Measurements from ENCODE around the gene CLRN2. TPM values are rescaled to one million over a fixed set of nuclear protein-coding genes. Genes with fewer than 3 reads are reported as not detected.

CLRN2 gene
- not detected in 2 replicates for total RNA-seq (2022)
- Bru-seq, nascent RNA, result not detected
- not detected for BruChase-seq, experiment 1, labeled RNA remaining after a 2-hour chase
- not detected for BruChase-seq, experiment 2, labeled RNA remaining after a 6-hour chase
- long read RNA-seq, result 0 reads

GRCh38 chr4:17514865-17515264 is at the start of gene CLRN2:
Gene CLRN2, plus strand, starts transcription at chr4:17515165. Its CDS starts 102 bp downstream, at chr4:17515267.
- no peak for DNase-seq
- Mint-ChIP-seq H3K4me1 (ENCODE audit: low read depth, unreplicated experiment) (no peaks in the 10 kb centered on the region), H3K27me3 (ENCODE audit: insufficient read depth, unreplicated experiment) (no peaks in the 10 kb centered on the region), H3K9me3 (ENCODE audit: unreplicated experiment) (no peaks in the 10 kb centered on the region), H3K4me3 (ENCODE audit: unreplicated experiment) (no peak within 1 kb of the TSS), H3K27ac (ENCODE audit: unreplicated experiment) (no peak within 1 kb of the TSS), H3K36me3 (ENCODE audit: insufficient read depth, unreplicated experiment) (no peaks in the 10 kb centered on the region)
- CTCF ChIA-PET, result no interaction called here
- BruUV-seq (replicated peaks), result no TSS peak
- Histone ChIP-seq H3K4me1 (peaks cover 8% of the 10 kb centered on the region), H3K27me3 (replicated peaks; ENCODE audit: control insufficient read depth, insufficient read depth, low read length) (no peaks in the 10 kb centered on the region), H3K36me3 (ENCODE audit: control insufficient read depth, insufficient read depth, low read length) (no peaks in the 10 kb centered on the region), H3K9me3 (no peaks in the 10 kb centered on the region), H3K4me3 (ENCODE audit: low read depth, low read length) (no peak within 1 kb of the TSS)
- POLR2A ChIA-PET, result no interaction called here
- intact Hi-C loops (cut with micrococcal nuclease; ENCODE audit: unreplicated experiment), result no loop called here
- TF ChIP-seq CTCF (IDR thresholded peaks at IDR 0.05; ENCODE audit: insufficient read depth in 1 of 2, low read depth in 1 of 2, low read length in 1 of 2, severe bottlenecking in 1 of 2, unreplicated experiment in 1 of 2), result no peak

GRCh38 chr4:17468619-17469221 is 46.2 kb upstream of the CLRN2 start:
- BruUV-seq (replicated peaks), result no TSS peak
- Mint-ChIP-seq H3K4me1 (ENCODE audit: low read depth, unreplicated experiment) (no peaks in the 10 kb centered on the region), H3K27ac (ENCODE audit: unreplicated experiment) (no peak overlapping the region), H3K27me3 (ENCODE audit: insufficient read depth, unreplicated experiment) (peaks cover 2% of the 10 kb centered on the region), H3K4me3 (ENCODE audit: unreplicated experiment) (no peak overlapping the region), H3K9me3 (ENCODE audit: unreplicated experiment) (no peaks in the 10 kb centered on the region), H3K36me3 (ENCODE audit: insufficient read depth, unreplicated experiment) (no peaks in the 10 kb centered on the region)
- H3K36me3 ChIP-seq (ENCODE audit: control insufficient read depth, insufficient read depth, low read length), result no peaks in the 10 kb centered on the region
- POLR2A ChIA-PET, result no interaction called here
- CTCF ChIA-PET, result interaction anchor here (0.5 to 1.4 kb wide), 2 partner anchors 21 to 103 kb away, joined by 3 to 4 read pairs; no protein-coding TSS in a partner anchor
- H3K9me3 ChIP-seq, result no peaks in the 10 kb centered on the region
- peak in 1 of 2 experiments; percentile 50 for TF ChIP-seq CTCF (IDR thresholded peaks at IDR 0.05; ENCODE audit: insufficient read depth in 1 of 2, low read depth in 1 of 2, low read length in 1 of 2, severe bottlenecking in 1 of 2, unreplicated experiment in 1 of 2)
- DNase-seq, result peak in 1 of 2 experiments; percentile 14
- no peak overlapping the region for H3K4me3 ChIP-seq (ENCODE audit: low read depth, low read length)
- H3K4me1 ChIP-seq, result no peaks in the 10 kb centered on the region
- intact Hi-C loops (cut with micrococcal nuclease; ENCODE audit: unreplicated experiment), result no loop called here
- H3K27me3 ChIP-seq (replicated peaks; ENCODE audit: control insufficient read depth, insufficient read depth, low read length), result no peaks in the 10 kb centered on the region

GRCh38 chr4:17469931-17470674 is 44.9 kb upstream of the CLRN2 start:
- intact Hi-C loops (cut with micrococcal nuclease; ENCODE audit: unreplicated experiment), result no loop called here

More at GRCh38 chr4:17469931-17470674, 44.9 kb upstream of the CLRN2 start:
- ChIA-PET CTCF (interaction anchor here (0.6 to 1.4 kb wide), 2 partner anchors 22 to 706 kb away, joined by 3 to 4 read pairs; no protein-coding TSS in a partner anchor), POLR2A (no interaction called here)
- H3K36me3 ChIP-seq (ENCODE audit: control insufficient read depth, insufficient read depth, low read length), result no peaks in the 10 kb centered on the region
- Mint-ChIP-seq H3K27ac (ENCODE audit: unreplicated experiment) (no peak overlapping the region), H3K36me3 (ENCODE audit: insufficient read depth, unreplicated experiment) (no peaks in the 10 kb centered on the region), H3K27me3 (ENCODE audit: insufficient read depth, unreplicated experiment) (peaks cover 2% of the 10 kb centered on the region), H3K9me3 (ENCODE audit: unreplicated experiment) (no peaks in the 10 kb centered on the region), H3K4me1 (ENCODE audit: low read depth, unreplicated experiment) (no peaks in the 10 kb centered on the region), H3K4me3 (ENCODE audit: unreplicated experiment) (no peak overlapping the region)
- H3K27me3 ChIP-seq (replicated peaks; ENCODE audit: control insufficient read depth, insufficient read depth, low read length), result no peaks in the 10 kb centered on the region
- no peaks in the 10 kb centered on the region for H3K9me3 ChIP-seq
- H3K4me3 ChIP-seq (ENCODE audit: low read depth, low read length), result no peak overlapping the region
- no peak for TF ChIP-seq CTCF (IDR thresholded peaks at IDR 0.05; ENCODE audit: insufficient read depth in 1 of 2, low read depth in 1 of 2, low read length in 1 of 2, severe bottlenecking in 1 of 2, unreplicated experiment in 1 of 2)
- no peaks in the 10 kb centered on the region for H3K4me1 ChIP-seq
- no TSS peak for BruUV-seq (replicated peaks)
- DNase-seq, result no peak

Measured in Caco-2 (cell line).